DMS114 treated with DMSO at 0.1 percent for 48 hours (cell line): Measurements from ENCODE around the gene ANTXR2.
"Not testable (repeated sequence)": the region's sequence is repeated elsewhere in the genome, so short reads cannot be mapped to it uniquely, and the experiment has no call there.

Experiments used
- DNase-seq: peaks from one replicate; lab custom pipeline; 2025; ENCODE audit not compliant: unreplicated experiment; lab: John Stamatoyannopoulos, UW

The ANTXR2 gene

GRCh38 chr4:80072744-80073472 is at the start of gene ANTXR2:
TSS of gene ANTXR2 (minus strand) at chr4:80073229. CDS start at chr4:80072560, 669 bp downstream.
- peak; percentile 8 for DNase-seq

- DNase-seq = not testable (repeated sequence)
These were observed 48.8 kb upstream of the ANTXR2 start for GRCh38 chr4:80121815-80122214.

GRCh38 chr4:80119620-80120019 is 46.6 kb upstream of the ANTXR2 start:
- DNase-seq = not testable (repeated sequence)

- DNase-seq = no peak
These were observed 43.5 kb upstream of the ANTXR2 start for GRCh38 chr4:80116516-80116915.

GRCh38 chr4:80115368-80116181 is 42.5 kb upstream of the ANTXR2 start:
- DNase-seq = no peak

- no peak for DNase-seq
These were observed 41.8 kb upstream of the ANTXR2 start for GRCh38 chr4:80114732-80115265.

- no peak for DNase-seq
These were observed 40.6 kb upstream of the ANTXR2 start for GRCh38 chr4:80113615-80114014.

GRCh38 chr4:80112236-80112635 is 39.2 kb upstream of the ANTXR2 start:
- DNase-seq = no peak

GRCh38 chr4:80111276-80111675 is 38.2 kb upstream of the ANTXR2 start:
- DNase-seq = no peak

- DNase-seq = no peak
These were observed 34.3 kb upstream of the ANTXR2 start for GRCh38 chr4:80107374-80107773.

- DNase-seq = no peak
These were observed 31.9 kb upstream of the ANTXR2 start for GRCh38 chr4:80104927-80105326.

GRCh38 chr4:80103629-80104028 is 30.6 kb upstream of the ANTXR2 start:
- no peak for DNase-seq

GRCh38 chr4:80101792-80102116 is 28.7 kb upstream of the ANTXR2 start:
- DNase-seq = no peak

- no peak for DNase-seq
These were observed 28.2 kb upstream of the ANTXR2 start for GRCh38 chr4:80101071-80101791.

- no peak for DNase-seq
These were observed 26.6 kb upstream of the ANTXR2 start for GRCh38 chr4:80099671-80100070.

GRCh38 chr4:80098635-80099034 is 25.6 kb upstream of the ANTXR2 start:
- no peak for DNase-seq

GRCh38 chr4:80097400-80098177 is 24.6 kb upstream of the ANTXR2 start:
- no peak for DNase-seq

GRCh38 chr4:80096175-80096850 is 23.3 kb upstream of the ANTXR2 start:
- no peak for DNase-seq

GRCh38 chr4:80094191-80094590 is 21.2 kb upstream of the ANTXR2 start:
- DNase-seq = no peak

- no peak for DNase-seq
These were observed 20.5 kb upstream of the ANTXR2 start for GRCh38 chr4:80093563-80093962.
